Erythroblast (primary cell): ENCODE results near the gene USP26.
"Not testable (repeated sequence)": the region's sequence is repeated elsewhere in the genome, so short reads cannot be mapped to it uniquely, and the experiment has no call there.

Source experiments
- DNase-seq, 2 experiments: peaks; one replicate each; lab custom pipeline; 2025; lab: John Stamatoyannopoulos, UW
- GATA1 ChIP-seq: IDR thresholded peaks from 2 replicates; pipeline ENCODE4 v1.6.1; 2011; ENCODE audit warnings: low read depth, mild to moderate bottlenecking, control low read depth, low read length, moderate library complexity
- POLR2A ChIP-seq: IDR thresholded peaks from 2 replicates; pipeline ENCODE4 v1.6.1; 2011; ENCODE audit warnings: mild to moderate bottlenecking, low read length

USP26 gene, protein sequence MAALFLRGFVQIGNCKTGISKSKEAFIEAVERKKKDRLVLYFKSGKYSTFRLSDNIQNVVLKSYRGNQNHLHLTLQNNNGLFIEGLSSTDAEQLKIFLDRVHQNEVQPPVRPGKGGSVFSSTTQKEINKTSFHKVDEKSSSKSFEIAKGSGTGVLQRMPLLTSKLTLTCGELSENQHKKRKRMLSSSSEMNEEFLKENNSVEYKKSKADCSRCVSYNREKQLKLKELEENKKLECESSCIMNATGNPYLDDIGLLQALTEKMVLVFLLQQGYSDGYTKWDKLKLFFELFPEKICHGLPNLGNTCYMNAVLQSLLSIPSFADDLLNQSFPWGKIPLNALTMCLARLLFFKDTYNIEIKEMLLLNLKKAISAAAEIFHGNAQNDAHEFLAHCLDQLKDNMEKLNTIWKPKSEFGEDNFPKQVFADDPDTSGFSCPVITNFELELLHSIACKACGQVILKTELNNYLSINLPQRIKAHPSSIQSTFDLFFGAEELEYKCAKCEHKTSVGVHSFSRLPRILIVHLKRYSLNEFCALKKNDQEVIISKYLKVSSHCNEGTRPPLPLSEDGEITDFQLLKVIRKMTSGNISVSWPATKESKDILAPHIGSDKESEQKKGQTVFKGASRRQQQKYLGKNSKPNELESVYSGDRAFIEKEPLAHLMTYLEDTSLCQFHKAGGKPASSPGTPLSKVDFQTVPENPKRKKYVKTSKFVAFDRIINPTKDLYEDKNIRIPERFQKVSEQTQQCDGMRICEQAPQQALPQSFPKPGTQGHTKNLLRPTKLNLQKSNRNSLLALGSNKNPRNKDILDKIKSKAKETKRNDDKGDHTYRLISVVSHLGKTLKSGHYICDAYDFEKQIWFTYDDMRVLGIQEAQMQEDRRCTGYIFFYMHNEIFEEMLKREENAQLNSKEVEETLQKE

GRCh38 chrX:133097031-133097430, at the start of gene USP26:
Gene USP26, minus strand, starts transcription at chrX:133097109. Its CDS starts 68,889 bp downstream, at chrX:133028220.
- TF ChIP-seq POLR2A, result no peak
- TF ChIP-seq GATA1, result no peak

GRCh38 chrX:133134282-133134681, 37.4 kb upstream of the USP26 start:
- no peak for TF ChIP-seq POLR2A
- TF ChIP-seq GATA1, result no peak
- DNase-seq, result no peak

More at GRCh38 chrX:133097031-133097430, at the start of gene USP26:
- DNase-seq, result no peak

DNA sequence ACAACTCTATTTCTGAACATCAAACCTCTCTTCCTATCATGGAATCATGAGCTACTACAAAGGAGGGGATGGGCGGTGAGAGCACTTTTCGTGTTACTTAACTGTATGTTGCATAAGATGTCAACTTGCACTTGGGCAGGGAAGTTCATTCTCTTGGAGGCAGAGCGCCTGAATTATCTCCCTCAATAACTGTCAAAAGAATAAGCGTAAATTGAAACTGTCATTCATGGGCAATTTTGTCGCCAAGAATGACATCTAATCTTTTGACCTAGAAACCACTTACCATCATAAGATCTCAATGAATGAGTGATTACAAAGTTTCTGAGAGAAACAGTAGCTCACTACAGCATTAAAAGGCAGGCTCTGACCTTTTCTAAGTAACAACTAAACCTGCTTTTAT, 23.5 kb upstream of the USP26 start:
- DNase-seq, result no peak
- TF ChIP-seq POLR2A (no peak), GATA1 (no peak)

- TF ChIP-seq POLR2A (no peak), GATA1 (no peak)
- no peak for DNase-seq
Measured at GRCh38 chrX:133094098-133094731, 2.7 kb downstream of the USP26 start.

GRCh38 chrX:133090236-133090809, 6.6 kb downstream of the USP26 start:
- no peak for TF ChIP-seq GATA1
- no peak for TF ChIP-seq POLR2A
- DNase-seq, result no peak

GRCh38 chrX:133089411-133089810, 7.5 kb downstream of the USP26 start:
- no peak for TF ChIP-seq POLR2A
- TF ChIP-seq GATA1, result no peak

DNA sequence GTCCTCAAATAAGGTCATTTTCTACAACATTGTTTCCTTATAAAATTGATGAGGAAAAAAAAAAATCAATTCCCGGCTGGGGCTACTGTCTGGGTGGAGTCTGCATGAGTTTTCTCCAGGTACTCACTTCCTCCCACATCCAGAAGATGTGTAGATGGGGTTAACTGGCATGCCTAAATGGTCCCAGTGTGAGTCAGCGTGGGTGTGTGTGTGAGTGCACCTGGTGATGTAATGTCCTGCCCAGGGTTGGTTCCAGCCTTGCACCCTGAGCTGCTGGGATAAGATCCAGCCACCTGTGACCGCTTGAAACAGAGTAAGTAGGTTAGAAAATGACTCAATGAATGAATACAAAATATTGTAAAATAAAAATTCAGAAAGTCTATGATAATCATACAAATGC, 11.1 kb downstream of the USP26 start:
- TF ChIP-seq GATA1 (no peak), POLR2A (no peak)
- DNase-seq, result no peak

More at GRCh38 chrX:133089411-133089810, 7.5 kb downstream of the USP26 start:
- DNase-seq, result no peak

DNA sequence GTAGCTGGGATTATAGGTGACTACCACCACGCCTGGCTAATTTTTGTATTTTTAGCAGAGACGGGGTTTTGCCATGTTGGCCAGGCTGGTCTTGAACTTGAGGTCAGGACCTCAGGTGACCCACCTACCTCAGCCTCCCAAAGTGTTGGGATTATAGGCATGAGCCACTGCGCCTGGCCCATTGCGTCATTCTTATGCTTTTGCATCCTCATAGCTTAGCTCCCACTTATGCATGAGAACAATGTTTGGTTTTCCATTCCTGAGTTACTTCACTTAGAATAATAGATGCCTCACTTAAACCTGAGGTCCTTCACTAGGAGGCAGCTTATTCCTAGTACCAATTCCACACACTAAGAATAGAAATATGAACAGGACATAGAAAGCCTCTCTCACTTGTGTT, 11.9 kb downstream of the USP26 start:
- DNase-seq, result not testable (repeated sequence)

- DNase-seq, result no peak
- no peak for TF ChIP-seq POLR2A
- TF ChIP-seq GATA1, result no peak
Measured at GRCh38 chrX:133083899-133084298, 13.0 kb downstream of the USP26 start.

GRCh38 chrX:133081990-133082389, 14.9 kb downstream of the USP26 start:
- TF ChIP-seq GATA1 (no peak), POLR2A (no peak)
- DNase-seq, result no peak

DNA sequence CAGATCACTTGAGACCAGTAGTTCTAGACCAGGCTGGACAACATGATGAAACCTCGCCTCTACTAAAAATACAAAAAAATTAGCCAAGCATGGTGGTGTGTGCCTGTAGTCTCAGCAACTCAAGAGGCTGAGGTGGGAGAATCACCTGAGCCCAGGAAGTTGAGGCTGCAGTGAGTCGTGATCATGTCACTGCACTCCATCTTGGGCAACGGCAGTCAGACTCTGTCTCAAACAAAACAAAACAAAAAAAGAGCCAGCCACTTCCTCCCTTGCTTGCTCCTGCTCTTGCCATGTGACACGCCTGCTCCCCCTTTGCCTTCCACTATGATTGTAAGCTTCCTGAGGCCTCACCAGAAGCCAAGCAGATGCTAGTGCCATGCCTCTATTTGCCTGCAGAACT, 19.1 kb downstream of the USP26 start:
- not testable (repeated sequence) for DNase-seq

DNA sequence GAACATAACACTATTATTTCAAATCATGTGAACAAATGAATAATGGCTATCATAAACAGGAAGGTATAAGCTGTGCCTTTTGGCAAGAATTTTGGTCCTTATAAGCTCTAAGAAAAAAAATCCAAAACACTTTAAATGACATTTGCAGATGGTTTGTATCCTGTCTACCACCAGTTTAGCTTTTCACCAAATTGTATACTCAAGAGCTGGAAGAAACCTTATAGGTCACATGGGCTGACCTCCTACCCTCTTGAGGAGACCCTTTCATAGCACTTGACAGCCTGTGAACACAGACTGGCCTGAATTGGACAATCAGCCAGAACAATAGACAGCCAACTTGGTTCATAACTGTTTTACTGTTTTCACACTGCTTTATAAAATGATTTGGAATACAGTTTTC, 24.3 kb downstream of the USP26 start:
- TF ChIP-seq POLR2A, result no peak
- no peak for DNase-seq

DNA sequence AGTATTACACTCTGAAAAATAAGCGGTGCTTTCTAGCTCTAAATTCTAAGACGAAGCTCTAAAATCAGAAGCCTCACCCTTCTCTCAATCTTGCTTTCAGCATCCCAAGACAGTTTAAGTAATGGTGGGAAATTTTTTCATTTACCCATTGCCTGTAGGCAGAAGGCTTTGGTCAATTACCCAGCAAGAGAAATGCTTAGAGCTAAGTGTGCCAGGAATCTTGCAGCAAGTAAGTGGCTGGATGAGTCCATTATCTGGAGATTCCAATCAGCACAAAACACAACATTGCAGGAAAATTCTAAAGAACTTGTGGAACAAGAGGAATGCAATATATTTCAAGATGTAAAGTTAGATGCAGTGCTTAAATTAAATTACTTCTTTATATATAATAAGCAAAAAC, 28.4 kb downstream of the USP26 start:
- TF ChIP-seq GATA1, result no peak
- TF ChIP-seq POLR2A, result no peak
- DNase-seq, result no peak
